RWPE1 (cell line): ENCODE results near the gene TNFRSF21.

ENCODE experiments used
- CTCF ChIA-PET: fragments of 350-600 bp; sonication (Branson Sonifier 250); formaldehyde crosslinking; extraction: SDS; loops from one replicate; lab custom pipeline; 2021; lab: Yijun Ruan, JAX
- POLR2A ChIA-PET: fragments of 400-600 bp; formaldehyde crosslinking; extraction: SDS; loops from one replicate; lab custom pipeline; 2020; ENCODE audit warnings: antibody characterized with exemption; ENCODE audit not compliant: low non-redundant PET; lab: Yijun Ruan, JAX
- DNase-seq: peaks from one replicate; pipeline ENCODE4 v3.0.0; 2012; ENCODE audit warnings: low spot score
- H3K27ac ChIP-seq: fragments of 450-650 bp; 2 replicates; pipeline ENCODE4 v1.5.1; 2017
- TF ChIP-seq, protein P1 (sequence below): fragments of 450-650 bp; conservative IDR thresholded peaks from 2 replicates; pipeline ENCODE4 v1.5.1; 2017; ENCODE audit warnings: low read depth, mild to moderate bottlenecking

TNFRSF21 gene

DNA sequence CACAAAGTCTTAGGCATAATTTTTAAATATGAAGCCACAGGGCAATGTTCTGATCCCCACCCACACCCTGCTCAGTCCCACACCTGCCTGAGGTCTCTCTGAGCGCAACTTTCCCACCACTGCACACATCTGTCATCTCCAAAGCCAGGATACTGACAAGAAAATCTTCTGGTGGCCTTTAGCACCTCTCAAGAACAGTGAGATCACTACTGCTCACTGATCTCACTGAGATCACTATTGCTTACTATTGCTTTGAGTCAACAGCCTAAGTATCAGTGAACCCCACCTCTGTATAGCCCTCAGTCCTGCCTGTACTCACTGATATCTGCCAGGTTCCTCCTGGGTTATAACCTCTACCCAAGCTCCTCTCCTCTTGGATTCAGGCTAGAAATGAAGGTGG lies 6.4 kb downstream of the TNFRSF21 start:
- ChIA-PET POLR2A (no interaction called here), CTCF (interaction anchor here (0.7 kb wide), 1 partner anchor 211 kb away, joined by 3 read pairs; no protein-coding TSS in a partner anchor)
- TF ChIP-seq, protein P1, sequence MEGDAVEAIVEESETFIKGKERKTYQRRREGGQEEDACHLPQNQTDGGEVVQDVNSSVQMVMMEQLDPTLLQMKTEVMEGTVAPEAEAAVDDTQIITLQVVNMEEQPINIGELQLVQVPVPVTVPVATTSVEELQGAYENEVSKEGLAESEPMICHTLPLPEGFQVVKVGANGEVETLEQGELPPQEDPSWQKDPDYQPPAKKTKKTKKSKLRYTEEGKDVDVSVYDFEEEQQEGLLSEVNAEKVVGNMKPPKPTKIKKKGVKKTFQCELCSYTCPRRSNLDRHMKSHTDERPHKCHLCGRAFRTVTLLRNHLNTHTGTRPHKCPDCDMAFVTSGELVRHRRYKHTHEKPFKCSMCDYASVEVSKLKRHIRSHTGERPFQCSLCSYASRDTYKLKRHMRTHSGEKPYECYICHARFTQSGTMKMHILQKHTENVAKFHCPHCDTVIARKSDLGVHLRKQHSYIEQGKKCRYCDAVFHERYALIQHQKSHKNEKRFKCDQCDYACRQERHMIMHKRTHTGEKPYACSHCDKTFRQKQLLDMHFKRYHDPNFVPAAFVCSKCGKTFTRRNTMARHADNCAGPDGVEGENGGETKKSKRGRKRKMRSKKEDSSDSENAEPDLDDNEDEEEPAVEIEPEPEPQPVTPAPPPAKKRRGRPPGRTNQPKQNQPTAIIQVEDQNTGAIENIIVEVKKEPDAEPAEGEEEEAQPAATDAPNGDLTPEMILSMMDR, result no peak
- no peak for DNase-seq
- no peak overlapping the region for H3K27ac ChIP-seq

DNA sequence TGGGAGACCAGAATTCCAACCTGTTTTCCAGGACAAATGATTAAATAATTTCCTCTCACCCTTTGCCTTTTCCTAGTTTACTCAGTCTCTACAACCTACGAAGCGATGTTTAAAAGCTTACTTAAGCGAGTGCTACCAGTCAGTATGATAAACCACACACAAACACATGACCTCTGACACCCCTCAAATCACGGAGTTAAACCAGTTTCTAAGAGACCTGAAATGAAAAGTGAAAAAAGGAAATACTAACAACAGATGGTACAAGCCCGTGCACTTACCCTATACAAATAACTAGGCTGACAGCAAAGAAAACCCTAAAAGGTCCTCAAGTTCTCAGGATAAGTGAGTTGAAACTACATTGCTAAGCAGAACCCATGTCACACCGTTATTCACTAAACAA lies 7.7 kb downstream of the TNFRSF21 start:
- DNase-seq, result no peak
- TF ChIP-seq, protein P1, result no peak
- no peak overlapping the region for H3K27ac ChIP-seq
- ChIA-PET CTCF (no interaction called here), POLR2A (no interaction called here)

DNA sequence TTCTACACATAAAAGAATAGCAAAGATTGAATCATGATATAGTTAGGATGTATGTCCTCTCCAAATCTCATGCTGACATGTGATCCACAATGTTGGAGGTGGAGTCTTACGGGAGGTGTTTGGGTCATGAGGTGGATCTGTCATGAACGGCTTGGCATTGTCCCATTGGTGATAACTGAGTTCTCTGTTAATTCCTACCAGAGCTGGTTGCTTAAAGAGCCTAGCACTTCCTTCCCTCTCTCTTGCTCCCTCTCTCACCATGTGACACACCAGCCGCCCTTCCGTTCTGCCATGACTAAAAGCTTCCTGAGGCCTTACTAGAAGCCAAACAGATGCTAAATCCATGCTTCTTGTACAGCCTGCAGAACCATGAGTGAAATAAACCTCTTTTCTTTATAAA lies 8.3 kb downstream of the TNFRSF21 start:
- no peak overlapping the region for H3K27ac ChIP-seq
- TF ChIP-seq, protein P1, result no peak
- CTCF ChIA-PET, result no interaction called here
- POLR2A ChIA-PET, result no interaction called here
- no peak for DNase-seq

DNA sequence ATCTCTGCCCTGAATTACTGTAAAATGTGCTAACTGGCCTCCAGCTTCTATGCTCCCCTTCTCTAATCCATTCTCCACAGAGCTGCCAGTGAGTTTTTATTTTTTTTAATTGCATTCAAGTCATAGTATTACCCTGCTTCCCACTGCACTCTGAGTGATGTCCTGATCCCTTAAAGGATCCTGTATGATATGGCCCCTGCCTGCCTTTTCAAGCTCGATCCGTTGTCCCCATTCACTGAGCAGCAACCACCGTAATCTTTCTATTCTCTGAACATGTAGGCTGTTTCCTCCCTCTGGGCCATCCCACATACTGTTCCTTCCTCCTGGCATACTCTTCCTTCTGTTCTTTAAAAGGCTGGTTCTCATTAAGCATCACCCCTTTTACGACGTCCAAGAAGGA lies 9.3 kb downstream of the TNFRSF21 start:
- TF ChIP-seq, protein P1, result no peak
- no peak for DNase-seq
- POLR2A ChIA-PET, result no interaction called here
- CTCF ChIA-PET, result interaction anchor here (0.7 to 1.0 kb wide), 2 partner anchors 9 to 16 kb away, joined by 3 read pairs; partner anchors contain the start of gene TNFRSF21
- no peak overlapping the region for H3K27ac ChIP-seq

DNA sequence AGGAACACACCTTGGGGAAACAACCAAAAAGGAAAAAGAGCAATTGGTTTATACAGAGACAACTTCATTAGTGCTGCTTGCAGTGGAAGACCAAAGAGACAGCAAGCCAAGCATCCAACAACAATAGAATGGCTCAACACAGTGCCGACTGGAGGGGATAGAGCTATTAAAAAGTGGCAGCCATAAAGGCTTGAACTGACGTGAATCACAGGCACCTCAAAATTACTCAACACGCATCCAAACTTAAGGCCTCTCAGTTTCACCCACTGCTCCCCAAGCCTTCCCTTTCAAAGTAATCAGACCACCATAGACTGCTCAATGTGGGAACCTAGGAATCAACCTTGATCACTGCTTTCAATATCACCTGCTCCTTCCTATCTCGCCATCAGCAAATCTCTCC lies 9.7 kb downstream of the TNFRSF21 start:
- H3K27ac ChIP-seq, result no peak overlapping the region
- CTCF ChIA-PET, result interaction anchor here (0.7 to 1.0 kb wide), 2 partner anchors 9 to 16 kb away, joined by 3 read pairs; partner anchors contain the start of gene TNFRSF21
- POLR2A ChIA-PET, result no interaction called here
- TF ChIP-seq, protein P1, result no peak
- DNase-seq, result no peak

DNA sequence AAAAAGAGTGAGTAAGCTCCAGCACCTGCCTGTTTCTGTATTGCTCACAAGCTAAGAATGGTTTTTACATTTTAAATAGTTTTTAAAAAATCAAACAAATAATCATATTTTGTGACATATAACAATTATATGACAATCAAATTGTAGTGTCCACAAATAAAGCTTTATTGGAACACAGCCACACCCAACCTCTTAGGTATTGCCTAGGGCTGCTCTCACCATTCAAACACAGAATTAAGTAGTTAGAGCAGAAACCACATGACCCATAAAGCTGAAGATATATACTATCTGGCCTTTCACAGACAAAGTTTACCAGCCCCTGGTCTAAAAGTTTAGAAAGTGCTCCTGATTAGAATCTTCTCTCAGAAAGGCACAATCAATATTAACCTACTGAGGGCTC lies 11.2 kb downstream of the TNFRSF21 start:
- H3K27ac ChIP-seq, result no peak overlapping the region
- DNase-seq, result no peak
- TF ChIP-seq, protein P1, result no peak
- ChIA-PET CTCF (interaction anchor here (0.6 kb wide), 1 partner anchor 101 kb away, joined by 5 read pairs; no protein-coding TSS in a partner anchor), POLR2A (no interaction called here)

DNA sequence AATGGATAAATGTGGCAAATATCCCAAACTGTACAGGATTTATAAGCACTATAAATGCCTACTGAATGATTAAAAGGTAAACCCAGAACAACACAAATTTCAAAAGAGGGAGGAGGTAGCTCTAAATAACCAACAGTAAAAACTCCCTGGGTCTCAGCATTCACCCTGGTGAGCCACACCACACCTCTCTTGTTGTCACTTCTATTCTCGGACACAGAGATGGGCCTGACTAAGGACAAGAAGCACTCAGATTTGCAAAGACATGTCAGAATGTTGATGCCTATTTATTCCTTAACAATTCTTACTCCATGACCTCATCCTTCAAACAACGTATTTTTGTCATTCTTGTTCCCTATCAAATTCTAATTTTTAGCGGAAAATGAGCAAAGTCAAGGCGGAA lies 14.7 kb downstream of the TNFRSF21 start:
- no peak overlapping the region for H3K27ac ChIP-seq
- DNase-seq, result no peak
- CTCF ChIA-PET, result no interaction called here
- POLR2A ChIA-PET, result no interaction called here
- TF ChIP-seq, protein P1, result no peak
